Esophagus muscularis mucosa (tissue), 2 donors: Measurements from ENCODE around the gene USP8.

ENCODE experiments used
- POLR2A ChIP-seq: fragments of 450-650 bp; IDR thresholded peaks from one replicate; pipeline ENCODE4 v1.6.1; 2017; ENCODE audit warnings: antibody characterized with exemption, moderate library complexity, mild to moderate bottlenecking, low read depth
- POLR2AphosphoS5 ChIP-seq, 2 donors: sonication (generic); formaldehyde crosslinking; IDR thresholded peaks; one replicate each; pipeline ENCODE4 v1.6.1; 2017; ENCODE audit warnings: antibody characterized with exemption in 2 of 2

- no peak for TF ChIP-seq POLR2A
- TF ChIP-seq POLR2AphosphoS5 (IDR thresholded peaks at IDR 0.05), result no peak
Measured at GRCh38 chr15:50531163-50531562, 107.0 kb downstream of the USP8 start.
